OCI-LY3 (cell line): ENCODE measurements around the gene USP21.

ENCODE experiments used
- H2AFZ ChIP-seq: fragments of 200-600, 300-600 bp; shearing (Covaris generic); 2 replicates; pipeline ENCODE4 v1.6.0; 2014; ENCODE audit warnings: antibody characterized with exemption, low read depth, low read length
- H3K27ac ChIP-seq: fragments of 200-600, 300-600 bp; sonication (generic); 2 replicates; pipeline ENCODE4 v1.5.1; 2014; ENCODE audit warnings: mild to moderate bottlenecking, low read length, moderate library complexity, mixed read lengths
- H3K27me3 ChIP-seq: fragments of 200-600, 300-600 bp; sonication (generic); 2 replicates; pipeline ENCODE4 v1.6.1; 2014; ENCODE audit warnings: low read depth, low read length, mixed read lengths
- H3K36me3 ChIP-seq: fragments of 200-600, 300-600 bp; sonication (generic); replicated peaks from 2 replicates; pipeline ENCODE3; 2014; ENCODE audit warnings: low read depth, low read length, mixed read lengths
- H3K4me1 ChIP-seq: fragments of 300-600, 200-600 bp; sonication (generic); 2 replicates; pipeline ENCODE4 v1.6.1; 2014; ENCODE audit warnings: low read length, mixed read lengths
- H3K4me2 ChIP-seq: fragments of 200-600, 300-600 bp; sonication (generic); 2 replicates; pipeline ENCODE4 v1.6.1; 2014; ENCODE audit warnings: low read length, mixed read lengths
- H3K4me3 ChIP-seq: fragments of 300-600, 200-600 bp; sonication (generic); 2 replicates; pipeline ENCODE4 v1.5.1; 2014; ENCODE audit warnings: antibody characterized with exemption, mild to moderate bottlenecking, low read length, moderate library complexity
- H3K79me2 ChIP-seq: fragments of 300-600, 200-600 bp; shearing (Covaris generic); 2 replicates; pipeline ENCODE4 v1.6.1; 2014; ENCODE audit warnings: mild to moderate bottlenecking, low read length, mixed read lengths
- H3K9ac ChIP-seq: fragments of 300-600, 200-600 bp; shearing (Covaris generic); 2 replicates; pipeline ENCODE4 v1.6.0; 2014; ENCODE audit warnings: mild to moderate bottlenecking, low read length, moderate library complexity
- H3K9me3 ChIP-seq: fragments of 200-600, 300-600 bp; shearing (Covaris generic); 2 replicates; pipeline ENCODE4 v1.6.1; 2014; ENCODE audit warnings: low read length, mixed read lengths; ENCODE audit not compliant: insufficient read depth
- H4K20me1 ChIP-seq: fragments of 200-600, 300-600 bp; sonication (generic); 2 replicates; pipeline ENCODE4 v1.6.1; 2016; ENCODE audit warnings: low read length, mixed read lengths; ENCODE audit not compliant: insufficient read depth
- CTCF ChIP-seq: fragments of 200-600, 300-600 bp; sonication (generic); IDR thresholded peaks from 2 replicates; pipeline ENCODE4 v1.5.1; 2014; ENCODE audit warnings: antibody characterized with exemption, low read length, low read depth
- EZH2phosphoT487 ChIP-seq: fragments of 200-600 bp; shearing (Covaris generic); IDR thresholded peaks from 2 replicates; pipeline ENCODE4 v1.6.1; 2018; ENCODE audit warnings: antibody characterized with exemption, mixed run types, low read depth

The USP21 gene

GRCh38 chr1:161127649-161128048, 31.7 kb upstream of the USP21 start:
- Histone ChIP-seq H3K79me2 (peaks cover 52% of the 10 kb centered on the region), H3K4me2 (no peak overlapping the region), H3K36me3 (peaks cover 61% of the 10 kb centered on the region)

GRCh38 chr1:161128591-161129420, 30.5 kb upstream of the USP21 start:
- Histone ChIP-seq H3K4me1 (peaks cover 14% of the 10 kb centered on the region), H3K36me3 (peaks cover 53% of the 10 kb centered on the region), H3K27ac (no peak overlapping the region), H3K27me3 (no peaks in the 10 kb centered on the region), H3K79me2 (peaks cover 61% of the 10 kb centered on the region), H3K9me3 (no peaks in the 10 kb centered on the region), H3K9ac (no peak overlapping the region), H3K4me2 (no peak overlapping the region), H2AFZ (no peak overlapping the region), H3K4me3 (no peak overlapping the region), H4K20me1 (0 out of 2 replicates have a peak, but pooled peaks cover 5% of the 10 kb centered on the region)
- TF ChIP-seq EZH2phosphoT487 (no peak), CTCF (no peak)

More at GRCh38 chr1:161127649-161128048, 31.7 kb upstream of the USP21 start:
- Histone ChIP-seq H4K20me1 (0 out of 2 replicates have a peak, but pooled peaks cover 5% of the 10 kb centered on the region), H3K27me3 (no peaks in the 10 kb centered on the region), H3K9me3 (no peaks in the 10 kb centered on the region), H2AFZ (no peak overlapping the region), H3K4me1 (peaks cover 10% of the 10 kb centered on the region), H3K27ac (no peak overlapping the region), H3K4me3 (no peak overlapping the region), H3K9ac (no peak overlapping the region)
- TF ChIP-seq CTCF (no peak), EZH2phosphoT487 (no peak)

GRCh38 chr1:161130266-161130665, 29.0 kb upstream of the USP21 start:
- TF ChIP-seq EZH2phosphoT487 = no peak
- Histone ChIP-seq H3K4me3 (no peak overlapping the region), H3K27ac (no peak overlapping the region), H3K4me1 (peaks cover 15% of the 10 kb centered on the region), H4K20me1 (0 out of 2 replicates have a peak, but pooled peaks cover 5% of the 10 kb centered on the region), H3K79me2 (peaks cover 60% of the 10 kb centered on the region), H3K27me3 (no peaks in the 10 kb centered on the region), H3K9ac (no peak overlapping the region), H2AFZ (no peak overlapping the region), H3K36me3 (peaks cover 43% of the 10 kb centered on the region), H3K9me3 (no peaks in the 10 kb centered on the region), H3K4me2 (no peak overlapping the region)

GRCh38 chr1:161131523-161132409, 27.5 kb upstream of the USP21 start:
- Histone ChIP-seq H3K79me2 (peaks cover 51% of the 10 kb centered on the region), H4K20me1 (0 out of 2 replicates have a peak, but pooled peaks cover 5% of the 10 kb centered on the region), H3K27me3 (no peaks in the 10 kb centered on the region), H3K4me1 (peaks cover 15% of the 10 kb centered on the region), H3K9ac (peak overlapping the region; percentile 82), H3K36me3 (peaks cover 34% of the 10 kb centered on the region), H3K27ac (peak overlapping the region; percentile 68), H3K9me3 (no peaks in the 10 kb centered on the region), H3K4me3 (peak overlapping the region; percentile 88), H3K4me2 (peak overlapping the region; percentile 95), H2AFZ (no peak overlapping the region)
- TF ChIP-seq EZH2phosphoT487 (no peak), CTCF (no peak)
